ENCODE measurements around the gene SIL1.

GRCh38 chr5:139148986-139149385, 49.2 kb downstream of the SIL1 start:
- TF ChIP-seq, protein P1, sequence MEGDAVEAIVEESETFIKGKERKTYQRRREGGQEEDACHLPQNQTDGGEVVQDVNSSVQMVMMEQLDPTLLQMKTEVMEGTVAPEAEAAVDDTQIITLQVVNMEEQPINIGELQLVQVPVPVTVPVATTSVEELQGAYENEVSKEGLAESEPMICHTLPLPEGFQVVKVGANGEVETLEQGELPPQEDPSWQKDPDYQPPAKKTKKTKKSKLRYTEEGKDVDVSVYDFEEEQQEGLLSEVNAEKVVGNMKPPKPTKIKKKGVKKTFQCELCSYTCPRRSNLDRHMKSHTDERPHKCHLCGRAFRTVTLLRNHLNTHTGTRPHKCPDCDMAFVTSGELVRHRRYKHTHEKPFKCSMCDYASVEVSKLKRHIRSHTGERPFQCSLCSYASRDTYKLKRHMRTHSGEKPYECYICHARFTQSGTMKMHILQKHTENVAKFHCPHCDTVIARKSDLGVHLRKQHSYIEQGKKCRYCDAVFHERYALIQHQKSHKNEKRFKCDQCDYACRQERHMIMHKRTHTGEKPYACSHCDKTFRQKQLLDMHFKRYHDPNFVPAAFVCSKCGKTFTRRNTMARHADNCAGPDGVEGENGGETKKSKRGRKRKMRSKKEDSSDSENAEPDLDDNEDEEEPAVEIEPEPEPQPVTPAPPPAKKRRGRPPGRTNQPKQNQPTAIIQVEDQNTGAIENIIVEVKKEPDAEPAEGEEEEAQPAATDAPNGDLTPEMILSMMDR (conservative IDR thresholded peaks at IDR 0.05 in 1 of 2, IDR thresholded peaks at IDR 0.05 in 1 of 2; ENCODE audit: low read depth in 1 of 2, low read length in 2 of 2), result no peak
- no peak for TF ChIP-seq EZH2 (IDR thresholded peaks at IDR 0.05; ENCODE audit: low read length, missing control alignments)

All from fibroblast of lung (primary cell).